OCI-LY7 (cell line): ENCODE measurements around the gene INSR. TPM values are rescaled to one million over a fixed set of nuclear protein-coding genes. Genes with fewer than 3 reads are reported as not detected.

Experiments used
- BruUV-seq: library from RNA; stranded (reverse); fragments of 400-500 nt; replicated peaks from 2 replicates; lab custom pipeline; 2021; lab: Mats Ljungman, UMichigan
- CTCF ChIA-PET: fragments of 300-600 bp; sonication (Branson Sonifier 250); formaldehyde crosslinking; loops from one replicate; lab custom pipeline; 2022; ENCODE audit warnings: antibody characterized with exemption; ENCODE audit not compliant: unreplicated experiment; lab: Charles Lee
- POLR2A ChIA-PET: fragments of 300-600 bp; sonication (Branson Sonifier 250); formaldehyde crosslinking; loops from one replicate; lab custom pipeline; 2022; ENCODE audit warnings: antibody characterized with exemption; lab: Charles Lee
- DNase-seq: peaks from one replicate; pipeline ENCODE4 v3.0.0-alpha.2; 2015; ENCODE audit warnings: low spot score
- H2AFZ ChIP-seq: fragments of 200-600 bp; sonication (generic), shearing (Covaris generic); 2 replicates; pipeline ENCODE4 v1.6.1; 2014; ENCODE audit warnings: mild to moderate bottlenecking, antibody characterized with exemption, low read length, moderate library complexity
- H3K27ac ChIP-seq: fragments of 200-600 bp; sonication (generic); 2 replicates; pipeline ENCODE4 v1.5.1; 2014; ENCODE audit warnings: mixed run types, low read depth, mild to moderate bottlenecking, moderate library complexity, low read length, inconsistent platforms; ENCODE audit not compliant: poor library complexity, severe bottlenecking
- H3K36me3 ChIP-seq: fragments of 200-600 bp; sonication (generic); 2 replicates; pipeline ENCODE4 v1.6.1; 2014; ENCODE audit warnings: mild to moderate bottlenecking, antibody characterized with exemption, low read length, moderate library complexity, mixed read lengths; ENCODE audit not compliant: insufficient read depth
- H3K4me1 ChIP-seq: fragments of 200-600 bp; sonication (generic); 2 replicates; pipeline ENCODE4 v1.5.1; 2014; ENCODE audit warnings: mild to moderate bottlenecking, low read length; ENCODE audit not compliant: insufficient read depth, poor library complexity, severe bottlenecking
- H3K4me2 ChIP-seq: fragments of 200-600 bp; sonication (generic); 2 replicates; pipeline ENCODE4 v1.6.1; 2014; ENCODE audit warnings: mild to moderate bottlenecking, low read length
- H3K4me3 ChIP-seq: fragments of 200-600 bp; sonication (generic); 2 replicates; pipeline ENCODE4 v1.5.1; 2014; ENCODE audit warnings: mild to moderate bottlenecking, low read depth, low read length; ENCODE audit not compliant: poor library complexity, severe bottlenecking
- H3K79me2 ChIP-seq: fragments of 200-600 bp; sonication (generic); 2 replicates; pipeline ENCODE4 v1.6.1; 2016; ENCODE audit warnings: low read depth, mild to moderate bottlenecking, low read length, moderate library complexity, mixed read lengths; ENCODE audit not compliant: insufficient read depth
- H3K9me2 ChIP-seq: fragments of 200-600 bp; sonication (generic); 2 replicates; pipeline ENCODE4 v1.6.1; 2016; ENCODE audit warnings: mild to moderate bottlenecking, low read length, mixed read lengths; ENCODE audit not compliant: insufficient read depth
- H3K9me3 ChIP-seq: fragments of 200-600 bp; sonication (generic); 2 replicates; pipeline ENCODE4 v1.6.1; 2014; ENCODE audit warnings: mild to moderate bottlenecking, mixed run types, low read length, mixed read lengths
- H4K20me1 ChIP-seq: fragments of 200-600 bp; sonication (generic); 2 replicates; pipeline ENCODE4 v1.6.1; 2014; ENCODE audit warnings: mild to moderate bottlenecking, antibody characterized with exemption, low read length, moderate library complexity, mixed read lengths; ENCODE audit not compliant: insufficient read depth
- EZH2phosphoT487 ChIP-seq: fragments of 200-600 bp; sonication (generic); IDR thresholded peaks from 2 replicates; pipeline ENCODE4 v1.6.1; 2018; ENCODE audit warnings: low read depth, borderline replicate concordance, mild to moderate bottlenecking, mixed run types, antibody characterized with exemption, low read length, moderate library complexity, mixed read lengths
- intact Hi-C: fragments of 100-400 bp; cut with micrococcal nuclease; formaldehyde crosslinking; loops from one replicate; pipeline ENCODE4 v1.10.0; 2022; ENCODE audit not compliant: unreplicated experiment
- total RNA-seq, 2 experiments: library from RNA; depleted of rRNA in 1 of 2; stranded (reverse); fragments of >200 nt in 1 of 2; shearing (Covaris generic) in 1 of 2; gene quantifications; 2 replicates each; pipeline ENCODE4 v1.2.3, GENCODE V29; 2014 to 2022
- TF ChIP-seq, protein P1 (sequence below): fragments of 200-600 bp; sonication (generic); conservative IDR thresholded peaks from 2 replicates; pipeline ENCODE4 v1.5.1; 2014; ENCODE audit warnings: mild to moderate bottlenecking, antibody characterized with exemption, low read length, moderate library complexity, mixed read lengths

Gene INSR
- total RNA-seq, 2 experiments from 2014 or later: 57.7 to 74.0 TPM

DNA sequence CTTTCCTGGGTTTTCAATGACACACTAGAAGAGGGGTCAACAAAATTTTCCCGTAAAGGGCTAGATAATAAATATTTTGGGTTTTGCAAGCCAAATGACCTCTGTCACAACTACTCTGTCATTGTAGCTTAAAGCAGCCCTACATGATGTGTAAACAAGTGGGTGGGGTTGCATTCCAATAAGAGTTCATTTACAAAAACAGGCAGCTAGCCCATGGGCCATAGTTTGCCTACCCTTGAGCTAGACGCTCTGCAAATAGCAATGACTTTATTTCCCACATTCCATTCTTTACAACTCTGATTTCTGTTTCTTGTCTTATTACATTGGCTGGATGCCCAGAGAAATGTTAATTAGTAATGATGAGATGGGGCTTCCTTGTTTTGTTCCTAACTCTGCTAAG lies 148.7 kb downstream of the INSR start:
- no peaks in the 10 kb centered on the region for H3K79me2 ChIP-seq
- H3K4me2 ChIP-seq: no peak overlapping the region
- peaks cover 20% of the 10 kb centered on the region; the same call in 1 of the 2 replicates for H3K9me3 ChIP-seq
- no peaks in the 10 kb centered on the region for H3K9me2 ChIP-seq
- no peak for DNase-seq
- CTCF ChIA-PET: no interaction called here
- no peak overlapping the region for H3K4me3 ChIP-seq
- H4K20me1 ChIP-seq: no peaks in the 10 kb centered on the region
- intact Hi-C loops: no loop called here
- POLR2A ChIA-PET: no interaction called here
- no TSS peak for BruUV-seq
- no peak overlapping the region for H3K27ac ChIP-seq
- TF ChIP-seq EZH2phosphoT487: no peak
- TF ChIP-seq, protein P1, sequence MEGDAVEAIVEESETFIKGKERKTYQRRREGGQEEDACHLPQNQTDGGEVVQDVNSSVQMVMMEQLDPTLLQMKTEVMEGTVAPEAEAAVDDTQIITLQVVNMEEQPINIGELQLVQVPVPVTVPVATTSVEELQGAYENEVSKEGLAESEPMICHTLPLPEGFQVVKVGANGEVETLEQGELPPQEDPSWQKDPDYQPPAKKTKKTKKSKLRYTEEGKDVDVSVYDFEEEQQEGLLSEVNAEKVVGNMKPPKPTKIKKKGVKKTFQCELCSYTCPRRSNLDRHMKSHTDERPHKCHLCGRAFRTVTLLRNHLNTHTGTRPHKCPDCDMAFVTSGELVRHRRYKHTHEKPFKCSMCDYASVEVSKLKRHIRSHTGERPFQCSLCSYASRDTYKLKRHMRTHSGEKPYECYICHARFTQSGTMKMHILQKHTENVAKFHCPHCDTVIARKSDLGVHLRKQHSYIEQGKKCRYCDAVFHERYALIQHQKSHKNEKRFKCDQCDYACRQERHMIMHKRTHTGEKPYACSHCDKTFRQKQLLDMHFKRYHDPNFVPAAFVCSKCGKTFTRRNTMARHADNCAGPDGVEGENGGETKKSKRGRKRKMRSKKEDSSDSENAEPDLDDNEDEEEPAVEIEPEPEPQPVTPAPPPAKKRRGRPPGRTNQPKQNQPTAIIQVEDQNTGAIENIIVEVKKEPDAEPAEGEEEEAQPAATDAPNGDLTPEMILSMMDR: no peak
- H2AFZ ChIP-seq: no peak overlapping the region
- H3K36me3 ChIP-seq: peaks cover 67% of the 10 kb centered on the region
- H3K4me1 ChIP-seq: no peaks in the 10 kb centered on the region

DNA sequence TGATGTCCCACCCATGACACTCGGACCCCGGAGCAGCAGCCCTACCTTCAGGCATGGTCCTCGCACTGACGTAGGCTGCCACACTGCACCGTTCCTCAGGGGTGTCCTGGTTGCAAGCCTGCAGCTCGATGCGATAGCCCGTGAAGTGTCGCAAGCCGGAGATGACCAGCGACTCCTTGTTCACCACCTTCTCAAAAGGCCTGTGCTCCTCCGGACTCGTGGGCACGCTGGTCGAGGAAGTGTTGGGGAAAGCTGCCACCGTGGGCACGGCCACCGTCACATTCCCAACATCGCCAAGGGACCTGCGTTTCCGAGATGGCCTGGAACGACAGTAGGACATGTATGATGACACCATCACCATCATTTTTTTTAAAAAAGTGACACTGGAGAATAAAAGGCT lies 151.4 kb downstream of the INSR start:
- Histone ChIP-seq H3K4me2 (no peak overlapping the region), H3K4me3 (no peak overlapping the region), H3K9me3 (peaks cover 27% of the 10 kb centered on the region), H2AFZ (no peak overlapping the region), H3K79me2 (no peaks in the 10 kb centered on the region), H3K9me2 (no peaks in the 10 kb centered on the region), H3K4me1 (no peaks in the 10 kb centered on the region), H4K20me1 (no peaks in the 10 kb centered on the region), H3K27ac (no peak overlapping the region), H3K36me3 (peaks cover 80% of the 10 kb centered on the region)
- CTCF ChIA-PET: no interaction called here
- POLR2A ChIA-PET: interaction anchor here (1.1 kb wide), 1 partner anchor 211 kb away, joined by 5 read pairs; no protein-coding TSS in a partner anchor
- TF ChIP-seq, protein P1: no peak
- no peak for TF ChIP-seq EZH2phosphoT487
- DNase-seq: no peak
- BruUV-seq: no TSS peak
- intact Hi-C loops: no loop called here

DNA sequence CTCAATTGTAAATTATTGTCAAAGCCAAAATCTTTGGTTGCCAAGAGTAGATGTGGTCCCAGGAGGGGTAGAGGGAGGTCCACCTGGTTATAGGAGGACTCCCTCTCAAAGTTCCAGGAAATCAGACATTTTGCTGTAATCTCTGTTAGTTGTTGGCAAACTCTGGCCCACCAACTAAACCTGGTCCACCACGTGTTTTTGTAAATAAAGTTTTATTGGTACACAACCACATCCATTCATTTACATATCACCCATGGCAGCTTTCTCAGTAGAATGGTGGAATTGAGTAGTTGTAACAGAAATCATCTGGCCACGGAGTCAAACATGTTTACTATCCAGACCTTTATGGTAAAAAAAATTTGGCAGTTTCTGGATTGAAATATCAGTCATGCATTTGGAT lies 154.1 kb downstream of the INSR start:
- DNase-seq: no peak
- Histone ChIP-seq H3K4me3 (no peak overlapping the region), H2AFZ (no peak overlapping the region), H4K20me1 (no peaks in the 10 kb centered on the region), H3K4me1 (no peaks in the 10 kb centered on the region), H3K9me3 (peaks cover 15% of the 10 kb centered on the region), H3K4me2 (no peak overlapping the region), H3K27ac (no peak overlapping the region), H3K36me3 (peaks cover 73% of the 10 kb centered on the region), H3K79me2 (no peaks in the 10 kb centered on the region), H3K9me2 (no peaks in the 10 kb centered on the region)
- TF ChIP-seq EZH2phosphoT487: no peak
- TF ChIP-seq, protein P1: no peak
- ChIA-PET POLR2A (interaction anchor here (1.3 kb wide), 1 partner anchor 41 kb away, joined by 3 read pairs; no protein-coding TSS in a partner anchor), CTCF (no interaction called here)
- BruUV-seq: no TSS peak
- intact Hi-C loops: no loop called here
